NCI-H446 (cell line): ENCODE data around the gene EMID1.
A peak's percentile ranks its signal among the peaks of the same experiment; 100 is the strongest.
"Not testable (repeated sequence)": the region's sequence is repeated elsewhere in the genome, so short reads cannot be mapped to it uniquely, and the experiment has no call there.

Experiments used
- DNase-seq, 2 experiments: peaks; one replicate each; lab custom pipeline; 2025; lab: John Stamatoyannopoulos, UW

The EMID1 gene

DNA sequence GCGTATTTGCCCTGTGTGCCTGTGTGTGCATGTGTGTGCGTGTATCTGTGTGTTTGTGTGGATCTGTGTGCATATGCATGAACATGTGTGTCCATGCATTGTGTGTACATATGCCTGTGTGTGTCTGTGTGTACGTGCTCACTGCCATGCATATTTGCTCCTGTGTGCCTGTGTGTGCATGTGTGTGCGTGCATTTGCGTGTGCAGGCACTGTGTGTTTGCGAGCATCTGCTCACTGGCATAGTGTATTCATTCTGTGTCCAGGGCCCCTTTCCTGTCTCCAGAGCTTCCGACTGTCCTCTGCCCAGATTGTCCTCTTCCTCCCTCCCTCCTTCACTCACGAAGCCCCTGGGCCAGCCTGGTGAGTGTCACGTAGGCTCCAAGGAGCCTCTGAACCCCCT lies 5.8 kb downstream of the EMID1 start:
- DNase-seq = no peak

DNA sequence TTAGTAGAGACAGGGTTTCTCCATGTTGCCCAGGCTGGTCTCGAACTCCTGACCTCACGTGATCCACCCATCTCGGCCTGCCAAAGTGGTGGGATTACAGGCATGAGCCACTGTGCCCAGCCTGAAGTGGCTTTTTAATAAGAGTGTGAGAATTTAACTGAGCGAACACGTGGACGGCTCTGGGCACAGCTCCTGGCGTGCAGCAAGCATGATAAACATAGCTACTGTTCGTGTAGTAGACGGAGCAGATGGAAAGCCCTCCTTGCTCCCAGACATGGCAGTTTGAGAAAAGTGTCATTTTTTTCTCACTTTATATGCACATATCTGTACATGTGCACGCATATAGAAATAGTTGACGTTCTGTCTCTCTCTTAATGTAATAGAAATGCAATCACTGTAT lies 7.0 kb downstream of the EMID1 start:
- DNase-seq = peak in 1 of 2 experiments; percentile 27

DNA sequence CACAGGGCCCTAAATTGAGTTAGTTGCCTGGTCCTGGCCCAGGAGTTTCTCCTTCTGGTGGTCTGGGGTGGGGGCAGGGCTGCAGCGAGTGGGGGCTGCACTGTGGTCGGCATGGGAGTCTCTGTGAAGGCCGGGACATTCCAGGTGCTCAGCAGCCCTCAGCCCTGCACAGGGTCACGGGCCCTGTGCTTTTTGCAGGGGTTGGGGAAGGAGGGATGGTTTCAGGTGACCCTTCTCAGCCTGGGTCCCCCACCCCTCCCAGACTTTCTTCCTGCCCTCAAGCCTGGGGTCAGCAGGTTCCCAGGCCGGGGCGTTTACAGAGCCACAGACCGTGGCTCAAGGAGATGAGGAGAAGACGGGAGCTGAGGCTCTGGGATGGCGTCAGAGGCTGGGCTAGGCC lies 7.8 kb downstream of the EMID1 start:
- no peak for DNase-seq

DNA sequence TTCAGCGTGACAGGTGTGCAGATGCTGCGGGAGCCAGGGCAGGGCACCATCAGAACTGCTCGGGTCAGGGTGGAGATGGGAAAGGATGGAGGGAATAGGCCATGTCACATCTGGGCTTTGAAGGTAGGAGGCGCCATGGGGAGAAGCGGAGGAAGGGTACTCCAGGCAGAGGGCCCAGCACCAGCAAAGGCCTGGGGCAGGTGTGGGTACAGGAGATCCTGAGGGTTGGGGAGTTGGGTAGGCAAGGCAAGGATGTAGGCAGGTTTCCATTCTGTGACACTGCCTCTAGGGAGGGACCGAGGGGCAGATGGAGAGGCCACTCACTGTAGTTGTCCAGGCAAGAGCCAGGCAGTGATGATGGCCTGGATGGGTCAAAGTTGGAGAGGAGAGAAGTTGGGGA lies 8.5 kb downstream of the EMID1 start:
- DNase-seq = no peak

DNA sequence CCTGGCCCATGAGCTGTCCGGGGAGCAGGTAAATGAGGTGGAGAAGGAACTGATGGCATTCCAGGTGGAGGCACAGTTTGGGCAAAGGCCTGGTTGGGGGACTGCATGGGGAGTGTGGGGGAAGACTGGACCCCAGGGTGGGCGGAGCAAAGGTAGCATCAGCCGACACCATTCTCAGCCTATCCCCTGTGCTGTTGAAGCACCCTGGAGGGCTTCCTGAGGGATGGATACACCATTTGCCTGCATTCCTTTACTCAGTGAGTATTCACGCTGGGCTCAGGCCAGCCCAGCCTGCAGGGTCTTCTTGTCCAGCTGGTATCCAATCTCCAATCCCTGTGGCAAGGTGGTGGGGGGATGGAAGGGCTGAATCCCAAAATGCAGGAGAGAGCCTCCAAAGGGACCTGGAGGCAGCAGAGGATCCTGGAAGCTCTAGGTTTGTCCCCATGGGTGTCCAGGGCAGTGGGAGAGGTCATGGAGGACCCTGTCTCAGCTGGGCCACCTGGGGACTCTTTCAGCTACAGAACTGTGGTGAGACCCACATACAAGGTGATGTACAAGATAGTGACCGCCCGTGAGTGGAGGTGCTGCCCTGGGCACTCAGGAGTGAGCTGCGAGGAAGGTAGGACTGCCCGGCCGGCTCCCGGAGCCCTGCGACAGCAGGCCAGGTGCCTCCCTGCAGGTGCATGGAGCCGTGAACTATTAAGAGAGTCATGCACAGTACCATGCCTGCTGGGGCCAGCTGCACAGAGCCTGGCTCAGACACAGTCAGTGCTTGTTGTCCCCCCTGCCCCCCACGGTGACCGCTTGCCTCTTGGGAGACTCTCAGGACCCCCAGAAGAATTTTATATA lies 9.5 kb downstream of the EMID1 start:
- no peak for DNase-seq

DNA sequence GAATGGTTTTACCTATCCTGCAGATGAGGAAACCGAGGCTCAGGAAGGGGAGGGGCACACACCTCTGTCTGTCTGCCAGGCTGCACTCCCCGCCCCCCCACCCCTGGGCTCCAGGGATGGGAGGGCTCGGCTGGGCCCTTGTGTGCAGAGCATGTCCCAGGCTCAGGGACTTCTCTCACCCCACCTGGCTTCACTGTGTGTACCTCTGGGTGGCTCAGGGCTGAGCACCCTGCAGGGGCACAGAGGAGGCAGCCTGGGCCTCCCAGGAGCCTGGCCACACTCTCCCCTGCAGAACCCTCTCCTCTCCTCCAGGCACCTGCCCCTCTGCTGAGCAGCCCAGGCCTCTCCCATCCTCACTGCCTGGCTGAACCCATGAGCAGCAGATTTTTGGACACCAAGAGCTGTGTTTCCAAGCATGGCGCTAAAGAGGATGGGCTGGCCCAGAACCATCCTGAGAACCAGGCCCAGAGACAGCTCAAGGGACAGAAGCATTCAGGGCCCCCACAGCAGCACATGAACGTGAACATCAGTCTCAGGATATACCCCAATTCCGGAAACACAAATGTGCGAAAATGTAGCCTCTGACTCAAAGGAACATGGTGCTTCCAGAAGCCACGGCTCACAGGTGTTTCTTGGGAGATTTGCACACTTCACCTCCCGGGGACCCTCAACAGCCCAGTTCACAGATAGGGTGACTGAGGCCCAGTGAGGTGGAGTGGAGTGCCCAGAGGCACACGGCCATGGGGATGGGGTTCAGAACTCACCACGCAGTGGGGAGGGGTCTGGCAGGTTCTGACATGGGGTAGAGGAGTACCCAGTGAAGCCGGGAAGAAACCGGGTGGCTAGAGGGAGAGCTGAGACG lies 10.5 kb downstream of the EMID1 start:
- no peak for DNase-seq

DNA sequence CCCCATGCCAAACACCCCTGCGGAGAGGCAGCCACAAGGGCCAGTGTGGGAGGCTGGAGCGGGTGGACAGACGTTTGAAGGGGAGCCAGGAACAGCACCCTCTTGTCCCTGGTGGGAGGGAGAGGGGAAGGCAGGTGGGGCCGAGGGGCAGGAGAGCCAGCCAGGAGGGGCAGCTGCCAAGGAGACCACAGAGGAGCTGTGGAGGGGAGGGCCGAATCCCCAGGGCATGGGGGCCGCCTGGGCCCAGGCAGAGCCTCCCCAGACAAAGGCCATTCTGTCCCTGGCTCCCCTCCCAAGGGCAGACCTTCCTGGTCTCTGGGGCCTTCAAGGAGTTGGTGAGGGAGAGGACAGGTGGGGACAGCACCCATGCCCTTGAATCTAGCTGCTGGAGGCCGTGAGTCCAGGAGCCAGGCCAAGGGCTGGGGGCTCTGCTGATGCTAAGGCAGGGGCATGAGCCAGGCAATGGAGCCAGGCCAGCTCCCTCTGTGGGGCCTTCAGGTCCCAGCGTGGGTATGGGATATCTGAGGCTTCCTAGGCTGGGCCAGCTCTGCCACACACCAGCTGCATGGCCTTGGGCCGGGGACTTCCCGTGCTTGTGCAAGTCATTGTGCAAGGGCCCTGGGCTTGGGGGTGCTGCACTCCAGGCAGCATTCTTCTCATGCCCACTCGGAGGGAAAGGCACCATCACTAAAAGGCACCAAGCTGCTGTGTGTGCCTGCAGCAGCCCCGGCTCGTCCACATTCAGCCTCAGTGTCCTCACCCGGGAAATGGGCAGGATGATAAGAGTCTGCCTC lies 11.4 kb downstream of the EMID1 start:
- DNase-seq = peak in 1 of 2 experiments; percentile 30

DNA sequence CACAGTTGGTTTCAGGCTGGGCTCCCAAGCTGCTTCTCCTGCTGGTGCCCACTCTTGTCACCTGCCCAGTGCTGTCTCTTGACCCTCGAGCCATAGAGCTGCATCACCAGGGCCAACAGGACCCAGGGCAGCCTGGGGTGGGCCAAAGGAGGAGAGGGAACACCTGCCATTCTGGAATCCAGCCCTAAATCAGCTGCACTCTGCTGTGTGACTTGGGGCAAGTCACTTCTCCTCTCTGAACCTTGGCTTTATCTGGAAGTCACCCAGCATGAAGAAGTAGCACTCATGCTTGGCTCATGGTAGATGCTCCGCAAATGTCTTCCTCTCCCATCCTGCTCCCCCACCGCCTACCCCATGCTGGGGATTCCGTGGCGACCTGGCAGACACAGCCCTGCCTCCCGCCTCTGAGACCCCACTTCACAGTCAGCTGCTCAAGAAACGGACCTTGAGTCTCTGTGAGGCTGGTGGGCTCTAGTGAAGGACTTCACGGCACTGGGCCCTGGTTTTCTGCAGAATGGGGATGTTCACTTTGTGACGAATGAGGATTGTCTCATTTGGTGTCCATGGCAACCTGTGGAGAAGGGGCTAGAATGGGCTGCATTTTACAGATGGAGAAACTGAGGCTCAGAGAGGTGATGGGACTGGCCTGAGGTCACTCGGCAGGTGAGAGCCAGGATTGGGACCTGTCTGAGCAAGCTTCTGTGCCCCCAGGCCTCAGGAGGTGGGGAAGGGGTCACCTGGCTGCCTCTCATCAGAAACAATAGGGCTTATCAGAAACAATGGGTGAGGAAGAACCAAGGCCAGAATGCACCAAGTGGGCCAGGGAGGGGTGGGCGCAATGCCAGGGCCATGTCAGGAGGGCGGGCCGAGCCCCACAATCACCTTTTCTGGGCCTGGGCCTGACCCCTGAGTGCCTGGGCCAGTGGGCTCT lies 12.4 kb downstream of the EMID1 start:
- no peak for DNase-seq

DNA sequence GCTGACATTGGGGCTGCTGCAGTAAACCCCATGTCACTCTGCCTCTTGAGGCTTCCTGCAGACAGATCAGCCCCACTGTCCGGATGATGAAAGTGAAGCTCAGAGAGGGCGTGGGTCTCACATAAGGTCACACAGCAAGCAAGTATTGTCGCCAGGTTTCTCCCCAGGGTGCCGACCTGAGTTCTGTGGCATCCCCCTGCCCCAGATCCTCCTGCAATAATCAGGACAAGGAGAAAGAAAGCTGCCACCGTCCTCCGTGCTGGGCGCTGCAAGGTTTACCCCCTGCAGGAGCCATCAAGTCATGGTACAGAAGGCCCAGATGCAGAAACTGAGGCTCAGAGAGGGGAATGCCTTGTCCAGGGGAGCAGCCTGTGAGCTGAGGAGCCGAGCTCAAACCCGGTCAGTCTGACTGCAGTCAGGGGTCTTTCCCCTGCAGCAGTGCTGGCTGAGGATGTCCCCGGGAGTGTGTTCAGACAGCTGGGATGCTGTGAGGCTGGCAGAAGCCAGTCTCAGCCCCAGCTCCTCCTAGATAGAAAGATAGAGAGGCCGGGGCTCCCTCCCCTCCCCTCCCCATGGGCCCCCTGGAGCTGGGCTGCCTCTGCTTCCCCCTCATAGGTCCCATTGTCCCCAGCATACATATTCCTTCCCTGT lies 13.2 kb downstream of the EMID1 start:
- no peak for DNase-seq

DNA sequence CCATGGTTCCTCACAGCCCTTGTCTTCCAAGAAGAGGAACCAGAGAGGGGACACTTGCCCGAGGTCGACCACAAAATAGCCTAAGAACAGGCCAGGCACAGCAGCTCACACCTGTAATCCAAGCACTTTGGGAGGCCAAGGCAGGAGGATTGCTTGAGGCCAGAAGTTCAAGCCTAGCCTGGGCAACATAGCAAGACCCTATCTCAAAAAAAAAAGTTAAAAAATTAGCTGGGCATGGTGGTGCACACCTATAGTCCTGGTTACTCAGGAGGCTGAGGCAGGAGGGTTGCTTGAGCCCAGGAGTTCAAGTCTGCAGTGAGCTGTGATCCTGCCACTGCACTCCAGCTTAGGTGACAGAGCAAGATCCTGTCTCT lies 13.7 kb downstream of the EMID1 start:
- DNase-seq = not testable (repeated sequence)

DNA sequence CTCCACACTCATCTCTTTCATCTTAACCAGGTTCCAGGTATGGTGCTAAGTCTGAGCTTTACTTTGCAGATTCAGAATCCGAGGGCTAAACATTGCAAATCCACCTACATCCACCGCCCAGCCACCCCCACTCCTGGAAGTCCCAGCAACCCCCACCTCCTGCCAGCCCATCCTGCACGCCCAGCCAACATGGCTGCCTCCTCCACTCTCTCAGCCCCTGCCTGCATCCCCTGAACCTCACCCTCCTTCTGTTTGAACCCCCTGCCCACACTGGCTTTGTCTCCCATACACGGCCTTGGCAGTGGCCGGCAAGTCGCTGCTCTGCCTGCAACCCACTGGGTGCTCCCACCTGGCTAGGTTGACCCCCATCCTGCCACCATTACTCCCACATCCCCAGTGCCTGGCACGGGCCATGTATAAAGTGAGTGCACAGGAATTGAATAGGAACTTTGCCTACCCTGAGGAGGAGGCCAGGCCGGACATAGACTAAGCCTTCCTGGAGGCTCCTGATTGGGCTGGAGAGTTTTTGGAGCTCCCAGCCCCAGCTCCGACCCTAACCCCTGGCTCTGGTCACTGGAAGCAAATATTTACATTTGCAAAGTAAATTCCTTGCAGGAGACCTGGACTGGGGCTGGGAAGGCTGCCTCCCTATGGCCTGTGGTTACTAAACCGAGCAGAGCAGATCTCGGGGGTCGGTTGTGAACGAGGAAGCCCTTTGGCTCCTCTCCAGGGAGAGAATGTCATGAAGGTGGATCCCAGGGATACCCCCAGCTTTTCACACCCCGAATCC lies 14.4 kb downstream of the EMID1 start:
- DNase-seq = no peak

DNA sequence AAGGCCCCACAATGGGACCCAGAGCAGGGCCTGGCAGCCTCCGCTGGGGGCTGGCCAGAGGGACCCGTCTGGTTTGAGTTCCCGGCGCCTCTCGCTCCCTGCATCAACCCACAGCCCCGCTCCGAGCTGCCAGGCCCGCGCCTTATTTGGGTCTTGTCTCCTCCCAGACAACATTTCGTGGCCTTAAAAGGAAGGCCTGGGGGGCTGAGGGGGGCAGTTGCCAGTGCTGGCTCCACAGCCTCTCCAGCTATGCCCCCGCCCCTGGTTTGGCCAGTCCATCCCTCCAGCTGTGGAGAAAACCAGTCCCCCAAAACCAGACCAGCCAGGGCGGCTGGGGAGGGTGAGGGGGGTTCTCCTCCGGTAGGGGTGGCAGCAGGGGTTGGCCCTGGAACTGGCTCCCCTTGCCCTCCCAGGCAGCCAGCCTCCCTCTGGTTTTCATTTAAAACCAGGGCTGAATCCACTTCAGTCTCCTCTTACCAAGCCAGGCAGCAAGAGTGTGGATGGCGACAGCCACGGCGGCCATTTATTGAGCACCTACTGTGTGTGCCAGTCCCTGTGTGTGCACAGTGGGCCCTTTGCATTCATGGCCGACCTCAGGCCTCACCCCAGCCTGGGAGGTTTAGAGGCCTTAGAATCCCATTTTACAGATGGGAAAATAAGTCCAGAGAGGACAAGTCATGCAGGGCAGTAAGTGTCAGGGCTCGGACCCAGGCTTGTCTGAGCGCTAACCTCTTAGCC lies 18.6 kb downstream of the EMID1 start:
- no peak for DNase-seq

DNA sequence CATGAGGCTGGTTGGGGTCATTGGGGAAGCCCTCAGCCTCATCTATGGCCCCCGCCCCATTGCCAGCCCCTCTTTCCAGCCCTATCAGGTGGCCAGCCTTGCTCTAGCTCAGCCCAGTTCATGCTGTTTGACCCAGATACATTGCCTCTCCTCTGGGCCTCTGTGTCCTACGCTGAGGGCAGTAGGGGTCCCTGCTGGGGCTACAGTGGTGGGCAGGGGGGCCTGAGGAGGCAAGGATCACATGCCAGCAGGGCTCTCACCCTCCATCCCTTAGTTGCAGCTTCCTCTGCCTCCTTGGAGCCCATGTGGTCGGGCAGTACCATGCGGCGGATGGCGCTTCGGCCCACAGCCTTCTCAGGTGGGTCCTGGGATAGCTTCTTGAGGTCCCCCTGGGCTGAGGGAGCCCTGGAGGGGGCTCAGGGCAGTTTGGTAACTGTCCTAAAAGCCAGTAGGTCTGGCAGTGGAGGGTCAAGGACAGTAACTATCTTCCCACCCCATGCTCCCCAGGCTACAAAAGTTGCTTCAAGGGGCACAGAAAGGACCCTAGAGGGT lies 19.2 kb downstream of the EMID1 start:
- DNase-seq = no peak

DNA sequence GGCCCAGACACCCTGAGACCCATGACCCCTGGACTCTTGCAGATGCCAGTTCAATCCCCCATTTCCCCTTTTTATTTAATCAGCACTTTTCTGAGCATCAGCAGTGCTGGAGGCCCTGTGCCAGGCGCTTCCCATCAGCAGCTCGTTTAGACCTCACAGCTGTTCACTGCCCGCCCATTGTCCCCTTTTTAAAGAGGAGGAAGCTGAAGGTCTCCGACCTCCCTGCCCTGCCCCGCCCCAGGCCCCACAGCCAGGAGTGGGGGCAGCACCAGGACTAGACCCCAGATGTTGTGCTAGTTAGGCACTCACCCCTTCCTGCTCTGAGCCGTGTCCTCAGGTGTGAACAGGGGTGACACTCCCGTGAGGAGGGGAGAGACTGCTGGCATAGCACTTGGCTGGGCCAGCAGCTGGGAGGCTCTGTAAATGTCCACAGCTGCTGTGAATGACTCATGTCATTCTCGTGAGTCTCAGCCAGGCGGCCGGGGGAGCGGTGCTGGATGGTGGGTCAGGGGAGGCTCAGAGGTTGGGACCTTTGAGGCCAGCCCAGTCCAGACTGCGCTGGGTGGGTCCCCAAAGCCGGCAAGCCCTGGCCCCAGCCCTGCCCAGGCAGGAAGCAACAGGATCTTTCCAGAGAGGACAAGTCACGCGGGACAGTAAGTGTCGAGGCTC lies 19.9 kb downstream of the EMID1 start:
- no peak for DNase-seq

DNA sequence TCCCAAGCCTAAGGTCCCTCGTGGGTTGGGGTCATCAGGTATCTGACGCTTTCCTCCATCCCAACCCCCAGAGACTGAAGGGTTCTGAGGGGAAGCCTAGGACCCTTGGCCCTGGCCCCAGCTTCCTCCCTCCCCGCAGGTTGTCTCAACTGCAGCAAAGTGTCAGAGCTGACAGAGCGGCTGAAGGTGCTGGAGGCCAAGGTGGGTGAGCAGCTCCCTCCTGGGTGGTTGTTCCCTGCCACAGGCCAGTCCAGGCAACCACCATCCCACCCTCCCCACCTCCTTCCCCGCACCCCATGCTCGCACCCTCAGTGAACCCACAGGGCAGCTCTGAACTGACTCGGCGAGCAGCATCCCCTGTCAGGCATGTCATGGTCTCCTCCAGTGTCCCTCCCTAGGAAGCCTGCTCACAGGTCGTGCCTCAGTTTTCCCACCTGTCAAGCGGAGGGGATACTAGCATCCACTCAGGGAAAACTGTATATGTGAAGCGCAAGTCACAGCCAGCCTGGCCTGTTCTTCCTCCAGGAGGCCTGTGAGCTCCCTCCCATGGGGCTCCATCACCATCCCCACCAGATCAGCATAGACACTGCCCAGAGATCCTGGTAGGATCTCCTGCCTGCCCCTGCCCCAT lies 20.8 kb downstream of the EMID1 start:
- no peak for DNase-seq

DNA sequence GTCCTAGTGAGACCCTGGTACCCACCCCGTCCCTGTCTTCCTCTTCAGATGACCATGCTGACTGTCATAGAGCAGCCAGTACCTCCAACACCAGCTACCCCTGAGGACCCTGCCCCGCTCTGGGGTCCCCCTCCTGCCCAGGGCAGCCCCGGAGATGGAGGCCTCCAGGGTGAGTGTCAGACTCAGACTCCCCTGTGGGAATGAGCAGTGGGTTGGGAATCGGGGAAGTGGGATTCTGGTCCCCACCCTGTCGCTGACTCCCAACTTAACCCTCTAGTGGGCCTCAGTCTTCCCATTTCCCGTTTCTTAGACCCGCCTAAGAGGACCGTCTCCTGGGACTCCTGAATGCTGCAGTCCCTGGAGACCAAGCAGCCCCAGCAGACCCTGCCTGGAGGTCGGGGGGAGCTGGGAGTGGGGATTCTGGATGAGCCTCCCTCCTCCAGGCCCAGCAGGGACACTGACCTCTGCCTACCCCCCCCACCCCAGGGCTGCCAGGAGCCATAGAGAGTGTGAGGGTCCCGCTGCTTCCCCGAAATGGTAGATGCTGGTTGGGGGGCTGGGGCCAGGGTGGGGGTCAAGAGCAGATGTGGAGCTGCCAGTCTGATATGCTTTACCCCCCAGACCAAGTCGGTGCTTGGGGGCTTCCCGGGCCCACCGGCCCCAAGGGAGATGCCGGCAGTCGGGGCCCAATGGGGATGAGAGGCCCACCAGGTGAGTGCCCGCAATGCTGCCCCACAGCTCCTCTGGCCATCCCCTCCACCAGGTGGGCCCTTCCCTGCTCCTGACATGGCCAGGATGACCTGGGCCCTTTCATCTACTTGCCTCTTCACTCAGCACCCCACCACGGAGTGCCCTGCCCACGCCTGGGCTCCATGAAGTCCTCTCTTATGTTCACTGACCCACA lies 25.5 kb downstream of the EMID1 start:
- DNase-seq = no peak
